B cell (primary cell): Measurements from ENCODE around the gene SCN1B. TPM values are rescaled to one million over a fixed set of nuclear protein-coding genes. Genes with fewer than 3 reads are reported as not detected.

Experiments used
- ATAC-seq: fragments of 200-7000 bp; cut with Tn5 transposase; one replicate; pipeline ENCODE4 v1.10.0; 2021; ENCODE audit warnings: low read depth, mild to moderate bottlenecking, moderate number of reproducible peaks, moderate library complexity
- CTCF ChIA-PET: fragments of 350-600 bp; sonication (Branson Sonifier 250); formaldehyde crosslinking; loops from one replicate; lab custom pipeline; 2021; ENCODE audit warnings: antibody characterized with exemption, inconsistent platforms; lab: Charles Lee
- POLR2A ChIA-PET: fragments of 350-600 bp; sonication (Branson Sonifier 250); formaldehyde crosslinking; loops from one replicate; lab custom pipeline; 2021; ENCODE audit warnings: antibody characterized with exemption; lab: Charles Lee
- DNase-seq: peaks from one replicate; pipeline ENCODE4 v3.0.0; 2013
- H2AFZ ChIP-seq: 2 replicates; pipeline ENCODE4 v1.6.1; 2012; ENCODE audit warnings: mild to moderate bottlenecking, low read depth, low read length; ENCODE audit not compliant: insufficient read depth, poor library complexity, severe bottlenecking
- H3K27ac ChIP-seq, 2 donors: 1 replicate in 1 of 2; 2 replicates in 1 of 2; pipeline ENCODE4 v1.5.1; 2012 to 2013; ENCODE audit warnings: low read length in 2 of 2, mild to moderate bottlenecking in 2 of 2, moderate library complexity in 1 of 2
- H3K27me3 ChIP-seq, 4 experiments: fragments of 200-600 bp in 1 of 4; sonication (generic) in 1 of 4; replicated peaks in 1 of 4; 1 replicate in 2 of 4; 2 replicates in 2 of 4; pipeline versions ENCODE4 v1.6.1 to v1.7.0; 2013 to 2016; ENCODE audit warnings: low read length in 3 of 4, mild to moderate bottlenecking in 2 of 4, mixed read lengths in 1 of 4, moderate library complexity in 1 of 4; ENCODE audit not compliant: insufficient read depth in 4 of 4, control insufficient read depth in 3 of 4; ENCODE audit errors: control extremely low read depth in 1 of 4
- H3K36me3 ChIP-seq, 2 experiments: replicated peaks in 1 of 2; 1 replicate in 1 of 2; 2 replicates in 1 of 2; pipeline versions ENCODE4 v1.6.1 to v1.7.1; 2013; ENCODE audit warnings: low read length in 1 of 2; ENCODE audit not compliant: insufficient read depth in 2 of 2, control insufficient read depth in 1 of 2; ENCODE audit errors: control extremely low read depth in 1 of 2, extremely low read depth in 1 of 2
- H3K4me1 ChIP-seq, 2 donors: fragments of 200-600 bp in 1 of 2; sonication (generic) in 1 of 2; 1 replicate in 1 of 2; 2 replicates in 1 of 2; pipeline versions ENCODE4 v1.5.1 to v1.6.1; 2013 to 2017; ENCODE audit warnings: low read length in 2 of 2; ENCODE audit not compliant: control insufficient read depth in 2 of 2, insufficient read depth in 2 of 2
- H3K4me2 ChIP-seq: replicated peaks from 2 replicates; pipeline ENCODE3; 2012; ENCODE audit warnings: mild to moderate bottlenecking, low read depth, low read length; ENCODE audit not compliant: poor library complexity, severe bottlenecking
- H3K4me3 ChIP-seq, 5 experiments: fragments of 200-600 bp in 1 of 5; sonication (generic) in 1 of 5; 1 replicate in 3 of 5; 2 replicates in 2 of 5; pipeline versions ENCODE4 v1.5.1 to v1.7.0; 2011 to 2016; ENCODE audit warnings: low read length in 4 of 5, mild to moderate bottlenecking in 4 of 5, low read depth in 2 of 5, control low read depth in 1 of 5, moderate library complexity in 1 of 5; ENCODE audit not compliant: insufficient read depth in 1 of 5; ENCODE audit errors: control extremely low read depth in 1 of 5, extremely low read depth in 1 of 5
- H3K79me2 ChIP-seq: fragments of 200-600 bp; sonication (generic); one replicate; pipeline ENCODE4 v1.6.0; 2016; ENCODE audit warnings: low read length; ENCODE audit not compliant: control insufficient read depth, insufficient read depth
- H3K9ac ChIP-seq: fragments of 200-600 bp; sonication (generic); 2 replicates; pipeline ENCODE4 v1.6.1; 2017; ENCODE audit warnings: mild to moderate bottlenecking, low read length, moderate library complexity
- H3K9me3 ChIP-seq, 3 donors: one replicate each; pipeline versions ENCODE4 v1.6.1 to v1.7.1; 2013; ENCODE audit warnings: low read length in 2 of 3; ENCODE audit not compliant: control insufficient read depth in 2 of 3, insufficient read depth in 1 of 3; ENCODE audit errors: control extremely low read depth in 1 of 3
- H4K20me1 ChIP-seq: 2 replicates; pipeline ENCODE4 v1.6.0; 2012; ENCODE audit warnings: mild to moderate bottlenecking, low read length; ENCODE audit not compliant: insufficient read depth, control insufficient read depth, poor library complexity, severe bottlenecking
- H3K27ac Mint-ChIP-seq: one replicate; pipeline ENCODE4 v1.8.0; 2021; ENCODE audit warnings: mixed read lengths
- H3K27me3 Mint-ChIP-seq: one replicate; pipeline ENCODE4 v1.8.0; 2021; ENCODE audit warnings: mixed read lengths
- H3K4me1 Mint-ChIP-seq: one replicate; pipeline ENCODE4 v1.8.0; 2021; ENCODE audit warnings: mixed read lengths
- H3K4me3 Mint-ChIP-seq: one replicate; pipeline ENCODE4 v1.8.0; 2021; ENCODE audit warnings: mixed read lengths
- H3K9me3 Mint-ChIP-seq: one replicate; pipeline ENCODE4 v1.8.0; 2022; ENCODE audit warnings: mixed read lengths; ENCODE audit not compliant: insufficient read depth
- CTCF ChIP-seq: fragments of 200-600 bp; IDR thresholded peaks from one replicate; pipeline ENCODE4 v1.8.0; 2022; ENCODE audit warnings: antibody characterized with exemption, mild to moderate bottlenecking
- EZH2 ChIP-seq: IDR thresholded peaks from 2 replicates; pipeline ENCODE4 v1.6.1; 2012; ENCODE audit warnings: borderline replicate concordance, low read depth, mild to moderate bottlenecking, moderate library complexity, low read length; ENCODE audit not compliant: insufficient read depth, poor library complexity, severe bottlenecking
- WGBS: methylation state at CpG from one replicate; pipeline ENCODE4 v1.1.5; 2013; ENCODE audit warnings: missing lambda C conversion rate; ENCODE audit not compliant: insufficient coverage; 5-methylcytosine and 5-hydroxymethylcytosine counted together
- intact Hi-C: fragments of 100-400 bp; cut with micrococcal nuclease; formaldehyde crosslinking; loops from one replicate; pipeline ENCODE4 v1.10.0; 2022
- polyA plus RNA-seq: library from polyadenylated mRNA; depleted of rRNA; stranded (reverse); fragments of >200 nt; gene quantifications from 2 replicates; pipeline ENCODE4 v1.2.3, GENCODE V29; 2012
- total RNA-seq, 2 donors: library from RNA; stranded (reverse); fragments of 120-200 nt in 1 of 2; gene quantifications; 1 replicate in 1 of 2; 2 replicates in 1 of 2; pipeline versions ENCODE4 v1.2.3 to v1.2.4, GENCODE V29; 2013 to 2022

The SCN1B gene
- total and polyA plus RNA-seq, 2 donors (not counting 1 experiment from before 2014, with no cell fraction given), result 0.52 to 0.72 TPM

DNA sequence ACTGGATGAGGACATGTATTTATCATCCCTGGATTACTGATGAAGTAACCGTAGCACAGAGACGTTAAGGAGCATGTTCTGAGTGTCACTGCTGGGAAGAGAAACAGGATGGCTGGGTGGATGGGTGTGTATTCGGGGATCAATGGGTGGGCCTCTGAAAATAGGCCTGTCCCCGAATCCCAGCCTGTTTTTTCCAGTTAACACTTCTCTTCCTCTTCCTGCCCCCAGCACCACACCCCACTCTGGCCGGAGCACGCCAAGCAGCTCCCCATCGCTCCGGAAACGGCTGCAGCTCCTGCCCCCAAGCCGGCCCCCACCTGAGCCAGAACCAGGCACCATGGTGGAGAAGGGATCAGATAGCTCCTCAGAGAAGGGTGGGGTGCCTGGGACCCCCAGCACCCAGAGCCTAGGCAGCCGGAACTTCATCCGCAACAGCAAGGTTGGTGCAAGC lies 21.4 kb upstream of the SCN1B start:
- peaks cover 22% of the 10 kb centered on the region for H3K4me1 Mint-ChIP-seq
- no peak overlapping the region for H3K27ac Mint-ChIP-seq
- POLR2A ChIA-PET, result no interaction called here

More for the DNA sequence above, 21.4 kb upstream of the SCN1B start:
- no peak overlapping the region for H3K27ac ChIP-seq
- no peak overlapping the region for H3K9ac ChIP-seq
- Mint-ChIP-seq H3K4me3 (no peak overlapping the region), H3K9me3 (no peaks in the 10 kb centered on the region), H3K27me3 (no peaks in the 10 kb centered on the region)
- H4K20me1 ChIP-seq, result peaks cover 40% of the 10 kb centered on the region
- H3K4me1 ChIP-seq, result peaks cover 9 to 18% of the 10 kb centered on the region in 2 donors
- no peaks in the 10 kb centered on the region for H3K27me3 ChIP-seq
- CTCF ChIA-PET, result interaction anchor here (3.4 kb wide), 1 partner anchor 37 kb away, joined by 16 read pairs; no protein-coding TSS in a partner anchor
- no peak overlapping the region for H3K4me3 ChIP-seq
- no peak for TF ChIP-seq CTCF
- TF ChIP-seq EZH2, result no peak
- no peak overlapping the region for H2AFZ ChIP-seq
- no peak overlapping the region for H3K4me2 ChIP-seq
- 100% methylated on average over 3 of the region's 12 CpGs for WGBS
- H3K36me3 ChIP-seq, result peaks cover 0 to 52% of the 10 kb centered on the region in 2 experiments
- peaks cover 22% of the 10 kb centered on the region for H3K79me2 ChIP-seq
- DNase-seq (no peak), ATAC-seq (no peak)
- intact Hi-C loops, result no loop called here
- H3K9me3 ChIP-seq, result no peaks in the 10 kb centered on the region
